GM21367 (cell line): Measurements from ENCODE around the gene LIPK.

Experiments
- ATAC-seq: cut with Tn5 transposase; IDR thresholded peaks from one replicate; pipeline ENCODE4 v1.9.1; 2021; ENCODE audit not compliant: unreplicated experiment

The LIPK gene

DNA sequence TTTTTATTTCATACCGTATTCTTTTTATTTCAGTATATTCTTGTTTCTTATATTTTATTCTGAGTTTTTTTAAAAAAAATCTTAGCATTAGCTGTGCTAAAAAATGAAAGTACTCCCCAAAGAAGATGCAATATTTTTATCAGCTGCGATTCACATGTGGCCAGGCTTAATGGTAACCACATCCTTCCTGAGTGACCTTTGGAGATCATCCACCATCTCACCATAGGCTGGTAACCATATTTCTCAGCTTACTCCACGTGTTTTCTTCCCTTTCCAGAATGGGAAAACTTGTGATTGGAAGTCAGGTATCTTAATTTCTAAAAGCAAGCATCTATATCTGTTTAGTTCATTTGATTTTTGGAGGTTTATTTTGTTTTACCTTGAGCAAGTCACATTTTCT is 77.7 kb downstream of the LIPK start:
- ATAC-seq: no peak

DNA sequence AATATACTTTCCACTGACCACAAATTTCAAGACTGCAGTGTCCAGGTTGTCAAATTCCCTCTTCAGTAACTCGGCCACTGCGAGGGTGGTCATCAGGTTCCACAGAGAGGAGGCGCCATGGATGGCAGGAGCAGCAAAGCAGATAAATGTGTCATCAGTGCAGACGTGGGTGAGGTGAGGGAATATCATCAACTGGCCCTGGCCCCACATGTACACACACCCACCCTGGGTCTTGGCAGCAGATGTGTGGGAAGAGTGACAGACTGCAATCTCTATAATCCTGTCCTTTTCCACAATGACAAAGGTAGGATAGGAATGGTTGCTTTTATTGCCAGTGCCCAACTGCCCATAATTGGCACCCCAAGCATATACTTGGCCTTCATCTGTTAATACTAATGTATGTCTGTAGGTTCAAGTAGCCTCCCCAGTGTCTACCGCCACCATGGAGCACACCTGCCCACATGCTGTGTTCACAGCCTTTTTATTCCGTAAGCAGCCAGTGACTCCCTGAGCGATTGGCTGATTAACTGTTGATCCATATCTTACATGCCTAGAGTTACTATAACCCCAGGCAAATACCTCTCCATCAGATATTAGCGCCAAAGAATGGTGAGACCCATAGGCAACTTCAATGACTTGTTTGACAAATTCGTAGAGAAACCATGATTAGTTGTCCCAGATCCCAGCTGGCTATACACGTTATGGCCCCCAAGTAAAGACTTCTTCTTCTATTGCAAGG is 80.2 kb downstream of the LIPK start:
- ATAC-seq: no peak

DNA sequence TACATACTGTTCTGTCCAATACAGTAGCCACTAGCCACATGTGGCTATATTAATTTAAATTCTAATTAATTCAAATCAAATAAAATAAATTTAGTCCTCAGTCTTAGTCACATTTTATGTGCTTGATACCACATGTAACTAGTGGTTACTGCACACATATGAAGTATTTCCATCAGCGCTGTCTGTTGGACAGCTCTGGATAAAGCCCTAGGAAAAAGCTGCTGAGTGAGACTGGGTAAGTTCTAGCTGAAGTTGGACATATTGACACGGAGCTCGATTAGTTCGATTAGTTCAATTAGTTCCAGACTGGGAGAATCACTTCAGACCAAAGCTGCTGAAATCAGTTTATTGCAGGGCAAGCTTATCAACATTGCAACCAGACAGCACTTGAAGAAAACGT is 81.4 kb downstream of the LIPK start:
- no peak for ATAC-seq

DNA sequence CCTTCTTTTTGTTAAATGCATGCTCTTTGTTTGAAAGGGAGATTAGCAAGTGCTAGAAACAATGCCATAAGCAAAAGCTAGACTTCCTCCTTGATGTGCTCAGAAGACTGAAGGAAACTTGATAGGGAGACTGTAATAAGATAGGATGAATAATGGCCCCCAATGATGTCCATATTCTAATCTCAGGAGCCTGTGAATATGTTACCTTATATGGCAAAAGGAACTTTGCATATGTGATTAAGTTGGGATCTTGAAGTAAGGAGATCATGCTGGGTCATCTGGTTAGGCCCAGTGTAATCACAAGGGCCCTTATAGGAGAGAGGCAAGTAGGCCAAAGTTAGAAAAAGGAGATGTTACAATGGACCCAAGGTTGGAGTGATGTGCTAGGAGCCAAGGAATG is 82.9 kb downstream of the LIPK start:
- ATAC-seq: no peak

DNA sequence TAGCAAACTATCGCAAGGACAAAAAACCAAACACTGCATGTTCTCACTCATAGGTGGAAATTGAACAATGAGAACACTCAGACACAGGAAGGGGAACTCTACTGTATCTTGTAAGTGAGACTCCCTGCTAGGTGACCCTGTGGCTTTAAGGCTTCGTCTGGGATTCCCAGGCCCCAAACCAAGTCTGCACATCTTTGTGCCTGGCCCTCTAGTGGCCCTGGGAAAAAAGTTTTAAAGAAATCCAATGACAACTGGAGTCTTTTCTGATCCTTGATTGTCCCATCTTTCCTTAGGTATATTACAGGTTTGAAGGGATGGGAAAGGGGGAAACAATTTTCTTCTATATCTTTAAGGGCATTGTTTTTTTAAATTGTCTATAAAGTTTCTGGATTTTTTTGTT is 85.9 kb downstream of the LIPK start:
- ATAC-seq: no peak

DNA sequence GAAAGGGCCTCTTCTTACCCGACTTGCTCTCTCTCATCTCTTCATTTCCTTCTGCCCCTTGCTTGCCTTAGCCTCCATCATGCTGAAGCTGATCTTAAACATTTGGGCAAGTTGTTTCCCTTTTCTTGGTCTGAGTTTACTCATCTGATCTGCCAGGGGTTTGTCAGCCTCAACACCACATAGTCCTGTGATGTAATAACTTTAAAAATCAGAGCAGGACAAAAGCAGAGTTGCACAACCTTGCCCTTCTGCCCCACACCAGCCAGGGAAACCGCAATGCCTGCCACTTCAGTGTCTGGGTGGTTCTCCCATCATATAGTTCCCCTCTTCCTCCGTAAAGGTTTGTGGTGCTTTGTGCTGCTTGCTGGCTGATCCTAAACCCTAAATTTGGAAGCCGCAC is 86.6 kb downstream of the LIPK start:
- ATAC-seq: no peak

DNA sequence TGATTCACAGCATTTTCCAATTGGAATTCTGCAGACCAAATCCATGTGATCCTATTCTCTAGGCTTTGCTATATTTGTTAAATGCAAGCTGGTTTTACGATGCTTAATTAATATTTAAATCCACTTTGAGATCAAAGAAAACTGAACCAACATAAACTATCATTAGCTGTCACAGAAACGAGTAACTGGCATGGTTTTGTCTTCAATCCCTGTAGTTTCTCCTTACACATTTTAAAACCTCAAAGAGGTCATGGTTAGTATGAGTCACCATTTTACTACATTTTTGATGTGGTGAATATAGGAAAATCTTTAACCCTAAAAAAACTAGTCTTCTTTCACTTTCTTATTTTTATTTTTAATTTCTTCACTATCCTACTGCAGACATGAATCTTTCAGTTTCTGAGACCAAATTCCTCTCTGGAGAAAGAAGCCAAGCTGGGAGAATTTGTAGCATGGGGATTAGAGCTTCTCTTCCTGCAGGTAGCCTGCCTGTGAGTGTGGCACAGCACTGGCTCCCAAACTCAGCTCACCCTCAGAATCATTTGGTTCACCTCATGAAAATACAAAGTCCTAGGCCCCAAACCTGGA is 87.8 kb downstream of the LIPK start:
- no peak for ATAC-seq

DNA sequence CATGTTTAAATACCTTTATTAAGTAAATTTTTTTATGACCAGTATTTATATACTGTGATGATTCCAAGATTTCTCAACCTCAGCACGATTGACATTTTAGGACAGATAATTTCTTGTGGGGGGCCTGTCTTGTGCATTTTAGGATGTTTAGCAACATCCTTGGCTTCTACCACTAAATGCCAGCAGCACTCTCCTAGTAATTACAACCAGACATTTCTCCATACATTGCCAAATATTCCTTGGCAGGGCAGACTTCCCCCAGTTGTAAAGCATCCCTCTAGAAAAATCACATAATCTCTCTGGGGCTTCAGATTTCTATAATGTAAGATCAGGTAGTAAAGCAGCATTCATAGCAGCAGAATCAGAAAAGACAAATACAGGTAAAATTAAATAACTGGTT is 88.7 kb downstream of the LIPK start:
- ATAC-seq: no peak

DNA sequence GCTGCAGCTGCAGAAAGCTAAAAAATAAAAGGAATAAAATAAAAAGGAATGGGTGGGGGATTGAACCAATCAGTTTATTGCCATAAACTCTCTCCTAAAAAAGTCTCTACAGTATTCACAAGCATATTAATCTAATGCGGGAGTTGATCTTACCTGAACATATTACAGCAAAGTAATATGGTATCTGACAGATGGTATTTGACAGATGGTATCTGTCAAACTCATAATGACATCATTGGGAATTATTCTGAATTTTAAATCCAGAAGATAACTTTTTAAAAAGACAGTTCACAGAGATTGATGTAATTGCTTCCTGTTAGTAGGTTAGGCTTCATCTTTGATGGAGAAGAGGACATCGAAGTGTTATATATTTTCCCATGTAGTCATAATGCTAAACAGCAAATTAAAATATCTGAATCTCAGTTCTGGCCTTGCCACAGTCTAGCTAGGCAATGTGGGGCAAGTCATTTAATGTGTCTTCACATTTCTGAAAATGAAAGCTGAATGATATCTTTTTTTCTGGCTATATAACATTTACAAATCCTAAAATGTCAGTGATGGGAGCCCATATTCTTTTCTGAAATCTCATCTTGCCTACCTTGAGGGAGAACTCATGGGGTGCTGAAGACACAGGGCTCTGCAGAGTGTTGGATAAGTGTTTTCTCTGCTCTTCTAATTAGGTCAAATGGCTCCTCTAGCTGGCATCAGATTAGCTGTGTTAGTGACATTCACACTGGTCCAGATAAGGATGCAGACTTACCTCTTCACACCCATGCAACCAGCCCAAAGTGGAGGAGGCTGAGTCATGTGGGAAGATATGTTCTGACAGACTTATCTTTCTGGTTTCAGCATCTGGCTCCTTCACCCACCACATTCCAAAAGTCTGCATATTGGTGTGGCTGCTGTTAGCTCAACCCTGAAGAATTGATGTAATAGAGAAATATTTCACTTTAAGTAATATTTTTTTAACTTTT is 94.4 kb downstream of the LIPK start:
- no peak for ATAC-seq
